ENCODE measurements around the gene OR51E1.
A peak's percentile ranks its signal among the peaks of the same experiment; 100 is the strongest.

The OR51E1 gene, protein sequence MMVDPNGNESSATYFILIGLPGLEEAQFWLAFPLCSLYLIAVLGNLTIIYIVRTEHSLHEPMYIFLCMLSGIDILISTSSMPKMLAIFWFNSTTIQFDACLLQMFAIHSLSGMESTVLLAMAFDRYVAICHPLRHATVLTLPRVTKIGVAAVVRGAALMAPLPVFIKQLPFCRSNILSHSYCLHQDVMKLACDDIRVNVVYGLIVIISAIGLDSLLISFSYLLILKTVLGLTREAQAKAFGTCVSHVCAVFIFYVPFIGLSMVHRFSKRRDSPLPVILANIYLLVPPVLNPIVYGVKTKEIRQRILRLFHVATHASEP

DNA sequence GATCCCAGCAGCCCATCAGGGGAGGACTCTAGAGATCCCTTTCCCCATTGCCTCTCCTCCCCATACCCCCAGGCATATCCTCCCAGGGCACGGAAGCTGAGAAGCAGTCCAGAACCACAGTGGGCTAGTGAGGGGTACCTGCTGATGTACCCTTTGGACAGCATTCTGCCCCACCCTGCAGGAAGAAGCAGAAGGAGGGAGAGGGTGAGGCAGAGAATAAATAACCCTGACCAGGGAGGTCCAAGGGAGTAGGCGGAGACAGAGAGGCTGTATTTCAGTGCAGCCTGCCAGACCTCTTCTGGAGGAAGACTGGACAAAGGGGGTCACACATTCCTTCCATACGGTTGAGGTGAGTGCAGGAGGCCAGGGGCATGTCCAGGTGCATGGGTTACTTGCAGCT is at the start of gene OR51E1:
TSS of gene OR51E1 (plus strand) at position 301 of the 400 bp plus-strand sequence. CDS start 8,545 bp downstream, outside the sequence.
- TF ChIP-seq, protein P1, sequence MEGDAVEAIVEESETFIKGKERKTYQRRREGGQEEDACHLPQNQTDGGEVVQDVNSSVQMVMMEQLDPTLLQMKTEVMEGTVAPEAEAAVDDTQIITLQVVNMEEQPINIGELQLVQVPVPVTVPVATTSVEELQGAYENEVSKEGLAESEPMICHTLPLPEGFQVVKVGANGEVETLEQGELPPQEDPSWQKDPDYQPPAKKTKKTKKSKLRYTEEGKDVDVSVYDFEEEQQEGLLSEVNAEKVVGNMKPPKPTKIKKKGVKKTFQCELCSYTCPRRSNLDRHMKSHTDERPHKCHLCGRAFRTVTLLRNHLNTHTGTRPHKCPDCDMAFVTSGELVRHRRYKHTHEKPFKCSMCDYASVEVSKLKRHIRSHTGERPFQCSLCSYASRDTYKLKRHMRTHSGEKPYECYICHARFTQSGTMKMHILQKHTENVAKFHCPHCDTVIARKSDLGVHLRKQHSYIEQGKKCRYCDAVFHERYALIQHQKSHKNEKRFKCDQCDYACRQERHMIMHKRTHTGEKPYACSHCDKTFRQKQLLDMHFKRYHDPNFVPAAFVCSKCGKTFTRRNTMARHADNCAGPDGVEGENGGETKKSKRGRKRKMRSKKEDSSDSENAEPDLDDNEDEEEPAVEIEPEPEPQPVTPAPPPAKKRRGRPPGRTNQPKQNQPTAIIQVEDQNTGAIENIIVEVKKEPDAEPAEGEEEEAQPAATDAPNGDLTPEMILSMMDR (conservative IDR thresholded peaks at IDR 0.05; ENCODE audit: low read length), result no peak
- H3K4me3 ChIP-seq (ENCODE audit: low read length), result no peak within 1 kb of the TSS
- DNase-seq (ENCODE audit: low read depth), result no peak

DNA sequence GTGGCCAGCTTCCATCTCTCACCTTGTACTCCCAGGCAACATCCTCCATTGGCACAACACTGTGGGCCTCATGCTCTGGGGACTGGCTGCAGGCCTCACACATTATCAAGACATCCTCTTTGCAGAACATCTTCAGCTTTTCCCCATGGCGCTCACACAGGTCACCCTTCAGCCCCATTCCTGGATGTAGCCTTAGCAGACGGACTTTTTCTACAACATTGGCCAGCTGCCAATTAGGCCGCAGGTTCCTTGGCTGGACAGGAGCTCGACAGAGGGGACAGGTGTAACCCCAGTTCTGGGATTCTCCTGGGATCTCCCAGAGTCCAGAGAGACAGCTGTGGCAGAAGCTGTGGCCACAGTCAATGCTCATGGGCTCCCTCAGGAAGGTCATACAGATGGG is 38.7 kb upstream of the OR51E1 start:
- no peak overlapping the region for H3K4me3 ChIP-seq (ENCODE audit: low read length)
- no peak for DNase-seq (ENCODE audit: low read depth)
- TF ChIP-seq, protein P1 (conservative IDR thresholded peaks at IDR 0.05; ENCODE audit: low read length), result no peak

DNA sequence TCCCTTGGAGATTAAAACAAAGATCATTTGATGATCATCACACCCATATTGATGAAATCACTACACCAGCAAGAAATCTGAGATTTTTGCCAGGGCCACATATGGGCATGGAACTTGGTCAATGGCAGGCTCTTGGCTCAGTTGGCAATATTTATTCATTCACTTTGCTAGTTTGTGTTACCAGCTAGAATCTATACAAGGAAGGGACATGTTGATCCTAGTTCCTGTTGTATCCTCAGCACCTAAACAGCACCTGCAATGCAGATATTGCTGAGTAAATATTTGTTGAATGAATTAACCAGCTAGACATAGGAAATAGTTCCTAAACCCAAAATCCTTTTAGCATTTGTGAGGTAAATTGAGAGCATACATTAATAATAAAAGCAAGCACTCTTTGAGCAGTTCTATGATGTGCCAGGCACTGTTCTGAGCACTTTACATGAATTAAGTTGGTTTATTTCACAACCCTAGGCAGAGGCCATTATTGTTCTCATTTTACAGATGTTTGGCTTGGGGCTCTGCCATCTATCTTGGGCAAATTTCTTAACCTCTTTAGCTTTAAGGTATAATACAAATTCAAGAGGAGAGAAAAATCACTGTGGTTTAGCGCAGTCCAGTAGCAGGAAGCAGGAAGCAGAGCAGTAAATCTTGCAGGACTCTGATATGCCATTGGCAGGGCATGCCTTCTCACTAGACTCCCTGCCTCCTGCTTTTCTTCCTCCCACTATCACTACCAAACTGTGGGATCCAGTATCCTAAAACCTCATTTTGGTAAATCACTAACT is 37.4 kb upstream of the OR51E1 start:
- H3K4me3 ChIP-seq (ENCODE audit: low read length), result peak overlapping the region; percentile 82; the same call in 1 of the 2 replicates
- TF ChIP-seq, protein P1 (conservative IDR thresholded peaks at IDR 0.05; ENCODE audit: low read length), result no peak
- peak; percentile 39 for DNase-seq (ENCODE audit: low read depth)

DNA sequence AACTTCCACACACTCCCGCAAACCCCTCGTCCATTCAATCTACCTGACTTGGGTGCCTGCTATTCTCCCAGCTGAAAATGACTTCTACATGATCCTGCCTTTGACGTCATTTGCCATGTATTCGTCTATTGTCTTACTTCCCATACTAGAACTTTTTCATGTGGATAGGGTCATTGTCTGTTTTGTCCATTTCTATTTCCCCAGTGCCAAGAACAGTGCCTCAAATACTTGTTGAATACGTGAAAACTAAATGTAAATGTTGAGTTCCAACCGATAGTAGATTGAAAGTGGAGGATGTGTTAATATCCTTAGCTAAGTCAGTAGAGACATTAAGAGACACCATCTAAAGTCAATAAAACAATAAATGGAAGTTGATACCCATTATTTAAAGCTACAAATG is 36.7 kb upstream of the OR51E1 start:
- DNase-seq (ENCODE audit: low read depth), result no peak
- TF ChIP-seq, protein P1 (conservative IDR thresholded peaks at IDR 0.05; ENCODE audit: low read length), result no peak
- peak overlapping the region; percentile 82 for H3K4me3 ChIP-seq (ENCODE audit: low read length)

DNA sequence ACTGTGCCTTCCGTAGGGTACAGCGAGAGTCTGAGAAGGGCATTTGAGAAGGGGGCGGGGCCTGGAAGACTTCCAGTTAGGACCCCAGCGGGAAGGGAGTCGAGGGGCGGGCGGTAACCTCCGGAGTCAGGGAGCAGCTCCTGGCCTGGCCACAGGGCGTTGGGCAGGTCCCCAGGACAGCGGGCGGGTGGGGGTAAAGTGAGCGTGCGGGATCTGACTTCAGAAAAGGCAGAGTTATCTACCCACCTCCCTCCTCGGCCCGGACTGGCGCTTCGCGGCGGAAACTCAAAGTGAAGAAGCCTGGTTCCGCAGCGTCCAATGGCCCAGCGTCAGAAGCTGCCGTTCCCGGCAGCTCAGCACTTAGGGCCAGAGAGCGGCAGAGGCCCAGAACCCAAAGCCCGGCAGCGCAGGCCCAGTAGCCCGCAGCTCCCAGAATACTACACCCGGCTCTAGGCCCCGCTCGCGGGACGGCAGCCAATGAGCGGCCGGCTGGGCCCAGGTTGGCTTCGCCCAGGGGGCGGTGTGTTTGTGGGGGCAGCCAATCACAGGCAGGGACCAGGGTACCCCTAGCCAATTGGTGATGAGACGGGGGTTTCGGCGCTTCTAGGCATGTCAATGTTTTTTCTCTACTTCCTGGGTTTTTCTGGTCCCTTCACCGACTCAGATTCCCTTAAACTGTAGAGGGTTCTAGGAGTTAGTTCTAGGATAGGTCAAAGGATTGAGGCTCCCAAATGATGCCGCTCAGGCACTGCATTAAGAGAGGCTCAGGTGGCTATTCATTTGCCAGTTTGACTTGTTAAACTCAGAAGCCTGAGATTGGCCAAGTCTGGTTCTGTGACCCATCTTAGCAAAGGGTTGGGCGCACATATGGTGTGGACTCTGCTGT is 35.8 kb upstream of the OR51E1 start, which contains the start of gene TRIM68:
TSS of gene TRIM68 (minus strand) at position 451 of the 886 bp plus-strand sequence. CDS start 2,727 bp downstream, outside the sequence.
- TF ChIP-seq, protein P1 (conservative IDR thresholded peaks at IDR 0.05; ENCODE audit: low read length), result no peak

DNA sequence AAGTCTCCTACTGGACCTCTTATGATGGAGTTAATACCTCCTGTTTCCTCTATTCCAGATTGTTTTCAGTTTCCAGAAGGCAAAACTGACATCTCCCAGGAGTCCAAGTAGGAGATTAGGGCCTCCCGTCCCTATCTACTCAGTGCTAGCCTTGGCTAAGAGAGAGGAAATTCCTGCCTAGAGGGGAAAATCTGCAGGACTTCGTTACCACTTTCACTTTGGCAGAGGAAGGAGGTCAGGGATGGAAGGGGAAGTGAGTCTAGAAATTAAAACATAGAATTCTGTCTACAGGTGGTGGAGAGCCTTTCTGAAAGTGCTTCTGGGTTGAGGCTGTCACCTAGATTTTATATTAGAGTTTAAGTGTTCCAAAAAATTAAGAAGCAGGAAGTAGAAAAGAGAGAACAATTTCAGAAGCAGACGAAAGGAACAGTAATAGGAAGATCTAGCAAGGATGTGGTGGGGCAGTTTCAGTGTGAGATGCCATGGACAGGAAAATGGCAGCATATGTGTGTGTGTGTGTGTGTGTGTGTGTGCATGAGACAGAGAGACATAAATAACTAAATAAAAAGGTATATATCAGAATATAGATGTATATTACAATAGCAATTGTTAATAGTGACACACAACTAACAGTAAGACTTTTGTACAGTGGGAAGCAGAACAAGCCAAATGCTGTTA is 33.4 kb upstream of the OR51E1 start:
- H3K4me3 ChIP-seq (ENCODE audit: low read length), result peak overlapping the region; percentile 7
- TF ChIP-seq, protein P1 (conservative IDR thresholded peaks at IDR 0.05; ENCODE audit: low read length), result no peak
- peak; percentile 11 for DNase-seq (ENCODE audit: low read depth)

More for the DNA sequence above, 35.8 kb upstream of the OR51E1 start, which contains the start of gene TRIM68:
- DNase-seq (ENCODE audit: low read depth), result peak; percentile 96
- H3K4me3 ChIP-seq (ENCODE audit: low read length), result peak within 1 kb of the TSS; percentile 82

Data from AG10803 (cell line).